Endometrial microvascular endothelial cells (primary cell): Measurements from ENCODE around the gene IRF6. TPM values are rescaled to one million over a fixed set of nuclear protein-coding genes. Genes with fewer than 3 reads are reported as not detected.
"Not testable (repeated sequence)": the region's sequence is repeated elsewhere in the genome, so short reads cannot be mapped to it uniquely, and the experiment has no call there.

Source experiments
- in situ Hi-C: cut with HindIII; loops from 2 replicates; pipeline ENCODE4 v1.10.0; 2017; ENCODE audit warnings: low sequenced_read_pairs, low pct_unique_long_range_greater_than_20kb; ENCODE audit errors: inconsistent ontology term
- total RNA-seq: library from RNA; depleted of rRNA; stranded (reverse); fragments of >200 nt; gene quantifications from one replicate; pipeline ENCODE4 v1.2.3, GENCODE V29; 2015; ENCODE audit errors: inconsistent ontology term

IRF6 gene
- total RNA-seq, 1 donor from 2014 or later: 0.37 TPM

- in situ Hi-C loops: no loop called here
Observed at GRCh38 chr1:209802117-209802779, 3.7 kb downstream of the IRF6 start.

- in situ Hi-C loops: no loop called here
Observed at GRCh38 chr1:209800984-209801834, 4.7 kb downstream of the IRF6 start.

GRCh38 chr1:209797978-209798639 is 7.8 kb downstream of the IRF6 start:
- in situ Hi-C loops: no loop called here

- in situ Hi-C loops: not testable (repeated sequence)
Observed at GRCh38 chr1:209793711-209794110, 12.2 kb downstream of the IRF6 start.

GRCh38 chr1:209791920-209792319 is 14.0 kb downstream of the IRF6 start:
- in situ Hi-C loops: no loop called here

GRCh38 chr1:209790286-209791193 is 15.4 kb downstream of the IRF6 start:
- in situ Hi-C loops: no loop called here

GRCh38 chr1:209789245-209789644 is 16.7 kb downstream of the IRF6 start:
- in situ Hi-C loops: no loop called here

- in situ Hi-C loops: no loop called here
Observed at GRCh38 chr1:209787551-209787950, 18.4 kb downstream of the IRF6 start.

GRCh38 chr1:209786146-209786545 is 19.8 kb downstream of the IRF6 start:
- in situ Hi-C loops: no loop called here

- in situ Hi-C loops: no loop called here
Observed at GRCh38 chr1:209785592-209785991, 20.4 kb downstream of the IRF6 start.

GRCh38 chr1:209784265-209785169 is 21.4 kb downstream of the IRF6 start, which contains the start of gene C1orf74:
Gene C1orf74, minus strand, starts transcription at chr1:209784559. Its CDS starts 925 bp downstream, at chr1:209783634.
- in situ Hi-C loops: no loop called here

GRCh38 chr1:209783386-209783785 is 22.6 kb downstream of the IRF6 start:
- in situ Hi-C loops: no loop called here

GRCh38 chr1:209780268-209780667 is 25.7 kb downstream of the IRF6 start:
- in situ Hi-C loops: no loop called here

GRCh38 chr1:209778102-209778501 is 27.8 kb downstream of the IRF6 start:
- in situ Hi-C loops: no loop called here

GRCh38 chr1:209777587-209777986 is 28.4 kb downstream of the IRF6 start:
- in situ Hi-C loops: no loop called here

- in situ Hi-C loops: no loop called here
Observed at GRCh38 chr1:209775678-209776077, 30.3 kb downstream of the IRF6 start.

- in situ Hi-C loops: no loop called here
Observed at GRCh38 chr1:209774592-209774991, 31.4 kb downstream of the IRF6 start.

GRCh38 chr1:209772126-209772525 is 33.8 kb downstream of the IRF6 start:
- in situ Hi-C loops: no loop called here
